Measurements from ENCODE around the gene PBX3. TPM values are rescaled to one million over a fixed set of nuclear protein-coding genes. Genes with fewer than 3 reads are reported as not detected.

The PBX3 gene
- total RNA-seq, 1 donor: 27.6 TPM

DNA sequence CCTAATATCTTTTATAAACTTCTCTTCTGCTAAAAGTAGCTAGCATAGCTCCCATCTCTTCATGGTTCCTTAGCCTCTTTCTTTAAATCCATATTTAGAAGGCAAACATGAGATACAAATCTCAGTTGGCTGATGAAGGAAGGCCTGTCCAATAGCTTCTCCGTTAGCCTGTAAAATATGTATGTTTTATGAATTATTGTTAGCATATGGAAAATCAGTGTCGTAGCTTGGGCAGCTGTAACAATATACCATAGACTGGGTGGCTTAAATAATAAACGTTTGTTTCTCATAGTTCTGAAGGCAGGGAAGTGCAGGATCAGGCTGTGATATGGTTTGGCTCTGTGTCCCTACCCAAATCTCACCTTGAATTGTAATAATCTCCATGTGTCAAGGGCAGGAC lies 63.8 kb downstream of the PBX3 start:
- DNase-seq (ENCODE audit: low read depth): no peak
- H3K4me3 ChIP-seq (ENCODE audit: low read depth, low read length): no peak overlapping the region
- TF ChIP-seq, protein P1, sequence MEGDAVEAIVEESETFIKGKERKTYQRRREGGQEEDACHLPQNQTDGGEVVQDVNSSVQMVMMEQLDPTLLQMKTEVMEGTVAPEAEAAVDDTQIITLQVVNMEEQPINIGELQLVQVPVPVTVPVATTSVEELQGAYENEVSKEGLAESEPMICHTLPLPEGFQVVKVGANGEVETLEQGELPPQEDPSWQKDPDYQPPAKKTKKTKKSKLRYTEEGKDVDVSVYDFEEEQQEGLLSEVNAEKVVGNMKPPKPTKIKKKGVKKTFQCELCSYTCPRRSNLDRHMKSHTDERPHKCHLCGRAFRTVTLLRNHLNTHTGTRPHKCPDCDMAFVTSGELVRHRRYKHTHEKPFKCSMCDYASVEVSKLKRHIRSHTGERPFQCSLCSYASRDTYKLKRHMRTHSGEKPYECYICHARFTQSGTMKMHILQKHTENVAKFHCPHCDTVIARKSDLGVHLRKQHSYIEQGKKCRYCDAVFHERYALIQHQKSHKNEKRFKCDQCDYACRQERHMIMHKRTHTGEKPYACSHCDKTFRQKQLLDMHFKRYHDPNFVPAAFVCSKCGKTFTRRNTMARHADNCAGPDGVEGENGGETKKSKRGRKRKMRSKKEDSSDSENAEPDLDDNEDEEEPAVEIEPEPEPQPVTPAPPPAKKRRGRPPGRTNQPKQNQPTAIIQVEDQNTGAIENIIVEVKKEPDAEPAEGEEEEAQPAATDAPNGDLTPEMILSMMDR (IDR thresholded peaks at IDR 0.05; ENCODE audit: insufficient read depth, low read depth, low read length): no peak

- H3K4me3 ChIP-seq (ENCODE audit: low read depth, low read length): no peak overlapping the region
- TF ChIP-seq, protein P1 (IDR thresholded peaks at IDR 0.05; ENCODE audit: insufficient read depth, low read depth, low read length): no peak
- no peak for DNase-seq (ENCODE audit: low read depth)
Observed at GRCh38 chr9:125812403-125812802, 65.2 kb downstream of the PBX3 start.

- TF ChIP-seq, protein P1 (IDR thresholded peaks at IDR 0.05; ENCODE audit: insufficient read depth, low read depth, low read length): no peak
- H3K4me3 ChIP-seq (ENCODE audit: low read depth, low read length): no peak overlapping the region
- DNase-seq (ENCODE audit: low read depth): no peak
Observed at GRCh38 chr9:125815568-125815967, 68.4 kb downstream of the PBX3 start.

DNA sequence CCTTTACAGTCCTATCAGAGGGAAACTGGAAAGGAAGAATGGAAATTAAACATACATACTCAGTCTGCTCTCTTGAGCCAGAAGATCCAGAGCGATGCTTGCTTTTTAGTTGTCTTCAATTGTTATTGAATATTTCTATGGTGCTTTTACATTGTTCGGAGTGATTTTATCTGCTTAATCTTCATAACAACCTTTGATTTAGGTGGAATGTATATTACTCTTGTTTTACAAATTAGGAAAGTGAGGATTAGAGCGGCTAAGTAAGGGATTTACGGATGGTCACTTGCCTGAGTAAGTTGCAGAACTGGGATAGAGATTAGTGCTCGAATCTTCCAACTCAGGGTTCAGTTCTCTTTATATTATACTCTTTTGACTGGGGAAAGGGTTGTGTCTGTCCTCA lies 69.1 kb downstream of the PBX3 start:
- H3K4me3 ChIP-seq (ENCODE audit: low read depth, low read length): no peak overlapping the region
- no peak for DNase-seq (ENCODE audit: low read depth)
- TF ChIP-seq, protein P1 (IDR thresholded peaks at IDR 0.05; ENCODE audit: insufficient read depth, low read depth, low read length): no peak

DNA sequence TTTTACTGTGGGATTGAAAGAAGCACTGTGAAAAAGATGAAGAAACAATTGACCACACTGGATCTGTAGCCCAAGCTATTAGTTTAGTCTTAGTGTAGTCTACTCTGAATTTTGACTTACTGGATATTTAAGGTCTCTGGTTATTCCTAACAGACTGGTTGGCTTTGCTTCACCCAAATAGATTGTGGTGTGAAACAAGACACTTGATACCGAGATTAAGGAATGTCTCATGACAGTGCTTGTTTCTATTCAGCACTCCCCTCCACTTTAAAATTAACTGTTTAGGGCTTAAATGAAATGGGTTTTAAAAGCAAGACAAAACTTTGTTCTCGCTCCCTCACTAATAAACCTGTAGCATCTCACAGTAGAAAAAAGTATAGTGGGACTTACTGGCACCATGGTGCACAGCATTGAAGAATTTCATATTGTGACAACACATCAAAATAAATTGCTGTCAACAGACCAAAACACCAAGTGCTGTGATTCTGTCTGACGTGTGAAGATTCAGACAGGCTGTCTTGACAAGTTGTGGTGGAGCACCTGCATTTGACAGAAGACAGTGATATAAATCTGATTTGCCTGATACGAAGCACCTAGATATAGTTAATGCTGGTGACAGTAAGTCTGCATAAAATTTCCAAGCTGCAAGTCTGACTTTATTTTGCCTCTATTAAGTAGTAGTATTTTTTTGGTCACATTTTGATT lies 73.1 kb downstream of the PBX3 start:
- DNase-seq (ENCODE audit: low read depth): no peak
- no peak overlapping the region for H3K4me3 ChIP-seq (ENCODE audit: low read depth, low read length)
- TF ChIP-seq, protein P1 (IDR thresholded peaks at IDR 0.05; ENCODE audit: insufficient read depth, low read depth, low read length): no peak

- TF ChIP-seq, protein P1 (IDR thresholded peaks at IDR 0.05; ENCODE audit: insufficient read depth, low read depth, low read length): no peak
- DNase-seq (ENCODE audit: low read depth): no peak
- no peak overlapping the region for H3K4me3 ChIP-seq (ENCODE audit: low read depth, low read length)
Observed at GRCh38 chr9:125821078-125821477, 73.9 kb downstream of the PBX3 start.

GRCh38 chr9:125822160-125822559 lies 75.0 kb downstream of the PBX3 start:
- TF ChIP-seq, protein P1 (IDR thresholded peaks at IDR 0.05; ENCODE audit: insufficient read depth, low read depth, low read length): no peak
- no peak for DNase-seq (ENCODE audit: low read depth)
- H3K4me3 ChIP-seq (ENCODE audit: low read depth, low read length): no peak overlapping the region
